Measurements from ENCODE around the gene ATE1. TPM values are rescaled to one million over a fixed set of nuclear protein-coding genes. Genes with fewer than 3 reads are reported as not detected.

Gene ATE1
- total and polyA plus RNA-seq, 2 experiments from 2014 or later, result 16.9 to 48.9 TPM

- no peaks in the 10 kb centered on the region for H3K9me2 ChIP-seq (replicated peaks; ENCODE audit: insufficient read depth)
- H3K4me2 ChIP-seq, result no peak overlapping the region
- H3K27me3 ChIP-seq, result no peaks in the 10 kb centered on the region
- peak overlapping the region; percentile 3 for H3K27ac ChIP-seq
- H3K79me2 ChIP-seq, result no peaks in the 10 kb centered on the region
- H3K36me3 ChIP-seq (replicated peaks; ENCODE audit: insufficient read depth, low read depth), result no peaks in the 10 kb centered on the region
- no peaks in the 10 kb centered on the region for H3K9me3 ChIP-seq (ENCODE audit: low read depth)
- no peak for TF ChIP-seq EZH2 (IDR thresholded peaks at IDR 0.05; ENCODE audit: borderline replicate concordance)
- TF ChIP-seq CTCF (IDR thresholded peaks at IDR 0.05; ENCODE audit: poor library complexity), result no peak
- TF ChIP-seq EZH2phosphoT487 (IDR thresholded peaks at IDR 0.05; ENCODE audit: low read depth, severe bottlenecking, unreplicated experiment), result no peak
- H3K4me1 ChIP-seq (ENCODE audit: insufficient read depth), result no peaks in the 10 kb centered on the region
- no peak overlapping the region for H3K4me3 ChIP-seq
- H4K20me1 ChIP-seq (ENCODE audit: insufficient read depth, poor library complexity, severe bottlenecking), result no peaks in the 10 kb centered on the region
- no peak overlapping the region for H2AFZ ChIP-seq
- 76% methylated on average over 2 of the region's 2 CpGs for whole genome bisulfite sequencing (ENCODE audit: low lambda C conversion rate, missing lambda C conversion rate)
- DNase-seq (ENCODE audit: low spot score), result peak; percentile 17
Observed at GRCh38 chr10:121942749-121943416, 15.1 kb upstream of the ATE1 start.

- H3K4me3 ChIP-seq, result no peak overlapping the region
- no peak overlapping the region for H2AFZ ChIP-seq
- no peaks in the 10 kb centered on the region for H3K9me3 ChIP-seq (ENCODE audit: low read depth)
- H3K4me1 ChIP-seq (ENCODE audit: insufficient read depth), result peaks cover 1% of the 10 kb centered on the region
- no peaks in the 10 kb centered on the region for H3K79me2 ChIP-seq
- TF ChIP-seq CTCF (IDR thresholded peaks at IDR 0.05; ENCODE audit: poor library complexity) (no peak), EZH2 (IDR thresholded peaks at IDR 0.05; ENCODE audit: borderline replicate concordance) (no peak), EZH2phosphoT487 (IDR thresholded peaks at IDR 0.05; ENCODE audit: low read depth, severe bottlenecking, unreplicated experiment) (no peak)
- no peak overlapping the region for H3K4me2 ChIP-seq
- no peak for DNase-seq (ENCODE audit: low spot score)
- H4K20me1 ChIP-seq (ENCODE audit: insufficient read depth, poor library complexity, severe bottlenecking), result no peaks in the 10 kb centered on the region
- no peaks in the 10 kb centered on the region for H3K36me3 ChIP-seq (replicated peaks; ENCODE audit: insufficient read depth, low read depth)
- no peaks in the 10 kb centered on the region for H3K9me2 ChIP-seq (replicated peaks; ENCODE audit: insufficient read depth)
- no peaks in the 10 kb centered on the region for H3K27me3 ChIP-seq
- WGBS (ENCODE audit: low lambda C conversion rate, missing lambda C conversion rate), result 93% methylated on average over 3 of the region's 3 CpGs
- no peak overlapping the region for H3K27ac ChIP-seq
Observed at GRCh38 chr10:121941532-121941931, 13.7 kb upstream of the ATE1 start.

- no peaks in the 10 kb centered on the region for H3K27me3 ChIP-seq
- H3K27ac ChIP-seq, result peak overlapping the region; percentile 80
- H2AFZ ChIP-seq, result no peak overlapping the region
- peak overlapping the region; percentile 20 for H3K4me2 ChIP-seq
- H3K4me3 ChIP-seq, result no peak overlapping the region
- no peaks in the 10 kb centered on the region for H3K79me2 ChIP-seq
- peaks cover 14% of the 10 kb centered on the region for H3K4me1 ChIP-seq (ENCODE audit: insufficient read depth)
- no peak for TF ChIP-seq EZH2 (IDR thresholded peaks at IDR 0.05; ENCODE audit: borderline replicate concordance)
- TF ChIP-seq CTCF (IDR thresholded peaks at IDR 0.05; ENCODE audit: poor library complexity), result no peak
- TF ChIP-seq EZH2phosphoT487 (IDR thresholded peaks at IDR 0.05; ENCODE audit: low read depth, severe bottlenecking, unreplicated experiment), result no peak
- WGBS (ENCODE audit: low lambda C conversion rate, missing lambda C conversion rate), result 94% methylated on average over 2 of the region's 2 CpGs
- no peaks in the 10 kb centered on the region for H3K9me2 ChIP-seq (replicated peaks; ENCODE audit: insufficient read depth)
- H3K9me3 ChIP-seq (ENCODE audit: low read depth), result peaks cover 4% of the 10 kb centered on the region
- no peak for DNase-seq (ENCODE audit: low spot score)
- H4K20me1 ChIP-seq (ENCODE audit: insufficient read depth, poor library complexity, severe bottlenecking), result no peaks in the 10 kb centered on the region
- no peaks in the 10 kb centered on the region for H3K36me3 ChIP-seq (replicated peaks; ENCODE audit: insufficient read depth, low read depth)
Observed at GRCh38 chr10:121936295-121936694, 8.5 kb upstream of the ATE1 start.

Measured in hepatocyte (in vitro differentiated cells).